Transverse colon (tissue), 3 donors: ENCODE data around the gene KCTD15.

ENCODE experiments used
- CTCF ChIP-seq, 5 experiments: fragments of 200-600 bp in 3 of 5; fragments of 450-650 bp in 2 of 5; sonication (generic) in 3 of 5; IDR thresholded peaks; 1 replicate in 2 of 5; 2 replicates in 3 of 5; pipeline ENCODE4 v1.5.1; 2016 to 2017; ENCODE audit warnings: antibody characterized with exemption in 5 of 5, inconsistent platforms in 3 of 5, mild to moderate bottlenecking in 2 of 5, moderate library complexity in 1 of 5
- EP300 ChIP-seq: sonication (generic); formaldehyde crosslinking; IDR thresholded peaks from one replicate; pipeline ENCODE4 v1.6.1; 2017; ENCODE audit warnings: antibody characterized with exemption, low read depth
- POLR2A ChIP-seq: fragments of 450-650 bp; IDR thresholded peaks from one replicate; pipeline ENCODE4 v1.6.1; 2016; ENCODE audit warnings: antibody characterized with exemption, mild to moderate bottlenecking, moderate library complexity

GRCh38 chr19:33748231-33748630, 48.4 kb upstream of the KCTD15 start:
- TF ChIP-seq CTCF (IDR thresholded peaks at IDR 0.05) (no peak), EP300 (no peak), POLR2A (no peak)
